Lower leg skin (tissue), 3 donors: ENCODE data around the gene PPP4R1.

Source experiments
- CTCF ChIP-seq, 3 donors: fragments of 450-650 bp; IDR thresholded peaks; one replicate each; pipeline ENCODE4 v1.5.1; 2016; ENCODE audit warnings: antibody characterized with exemption in 3 of 3, mild to moderate bottlenecking in 3 of 3, moderate library complexity in 2 of 3
- POLR2A ChIP-seq, 2 donors: fragments of 450-650 bp; IDR thresholded peaks; one replicate each; pipeline ENCODE4 v1.6.1; 2016 to 2017; ENCODE audit warnings: antibody characterized with exemption in 2 of 2, mild to moderate bottlenecking in 1 of 2, moderate library complexity in 1 of 2

GRCh38 chr18:9609190-9609589, 5.2 kb downstream of the PPP4R1 start:
- no peak for TF ChIP-seq CTCF (IDR thresholded peaks at IDR 0.05)
- TF ChIP-seq POLR2A (IDR thresholded peaks at IDR 0.05): no peak
